Activated T-cell treated with anti-CD3 and anti-CD28 coated beads for 24 hours (primary cell): ENCODE results near the gene CCL22.
"Not testable (repeated sequence)": the region's sequence is repeated elsewhere in the genome, so short reads cannot be mapped to it uniquely, and the experiment has no call there.

Experiments
- DNase-seq: peaks from one replicate; pipeline ENCODE4 v3.0.0-alpha.2; 2020; ENCODE audit warnings: low read depth

Gene CCL22, protein sequence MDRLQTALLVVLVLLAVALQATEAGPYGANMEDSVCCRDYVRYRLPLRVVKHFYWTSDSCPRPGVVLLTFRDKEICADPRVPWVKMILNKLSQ

GRCh38 chr16:57358527-57359095 lies at the start of gene CCL22:
Gene CCL22, plus strand, starts transcription at chr16:57358783. Its CDS starts 34 bp downstream, at chr16:57358817.
- no peak for DNase-seq

GRCh38 chr16:57310801-57311200 lies 47.8 kb upstream of the CCL22 start:
- DNase-seq: no peak

GRCh38 chr16:57313509-57313908 lies 45.1 kb upstream of the CCL22 start:
- no peak for DNase-seq

DNA sequence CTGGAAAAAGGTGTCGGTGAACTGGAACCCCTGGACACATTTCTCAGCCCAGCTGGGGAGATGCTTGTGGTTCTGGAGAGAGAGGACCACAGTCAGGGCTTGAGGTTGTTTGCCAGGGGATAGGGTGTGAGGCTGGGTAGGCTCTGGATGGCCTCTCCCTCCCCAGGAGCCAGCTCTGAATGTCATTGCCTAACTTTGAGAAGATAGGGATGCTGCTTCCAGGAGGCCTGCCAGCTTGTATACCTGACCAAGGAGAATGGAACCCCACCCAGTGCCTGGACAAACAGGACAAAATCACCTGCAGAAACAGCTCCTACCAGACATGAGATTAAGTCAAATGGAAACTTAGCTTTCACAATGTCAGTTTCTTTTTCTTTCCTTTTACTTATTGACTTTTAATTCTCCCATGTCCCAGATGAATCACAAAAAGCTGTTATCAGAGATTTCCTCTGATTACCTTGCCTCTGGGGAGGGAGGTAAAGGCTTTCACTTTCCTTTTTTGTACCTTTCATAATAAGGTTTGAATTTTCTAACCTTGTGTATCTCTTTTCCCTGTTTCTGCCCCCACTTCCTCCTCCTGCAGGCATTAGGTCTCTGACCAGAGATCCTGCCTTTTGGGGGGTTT lies 44.3 kb upstream of the CCL22 start:
- no peak for DNase-seq

DNA sequence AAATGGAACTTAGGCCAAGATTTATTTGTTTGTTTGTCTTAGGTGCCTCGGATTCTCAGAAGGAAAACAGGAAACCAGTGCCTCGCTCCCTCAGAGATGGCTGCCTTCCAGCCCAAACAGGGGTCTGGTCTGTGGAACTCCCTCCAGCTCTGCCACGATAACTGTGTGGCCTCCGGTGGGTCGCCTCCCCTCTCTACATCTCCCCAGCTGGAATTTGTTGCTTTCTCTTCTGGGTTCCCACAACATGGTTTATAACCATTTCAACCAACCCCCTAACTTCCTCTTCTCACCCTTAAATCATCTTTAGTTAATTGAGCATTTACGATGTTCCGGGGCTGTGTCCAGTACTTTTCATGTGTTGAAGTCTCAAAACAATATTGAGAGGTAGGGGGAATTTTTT lies 43.2 kb upstream of the CCL22 start:
- DNase-seq: no peak

DNA sequence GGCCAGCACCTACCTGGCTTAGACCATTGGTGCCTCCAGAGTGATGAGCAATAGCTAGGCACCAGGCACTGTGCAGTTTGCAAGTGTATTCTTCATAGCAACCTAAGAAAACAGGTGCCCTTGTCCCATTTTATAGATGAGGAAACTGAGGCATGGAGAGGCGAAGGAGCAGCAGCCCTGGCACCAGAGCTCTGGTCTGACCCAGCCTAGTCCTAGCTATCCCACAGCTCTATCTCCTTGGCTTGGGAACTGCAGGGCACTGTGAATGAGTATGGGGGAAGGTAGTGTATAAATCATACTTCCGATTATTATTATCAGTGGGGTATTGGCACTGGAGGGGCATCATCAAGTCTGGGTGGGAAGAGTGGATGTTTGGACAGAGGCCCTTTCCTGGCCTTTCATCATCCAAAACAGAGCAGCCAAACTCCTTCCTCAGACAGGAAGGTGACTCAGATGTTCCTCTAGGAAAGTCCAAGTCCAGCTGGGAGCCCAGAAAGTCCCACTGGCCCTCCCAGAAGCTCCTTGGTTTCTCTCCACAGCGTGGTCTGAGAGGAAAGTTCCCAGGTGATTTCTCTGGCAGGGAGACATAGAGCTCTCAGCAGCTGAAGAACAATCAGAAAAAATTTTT lies 42.1 kb upstream of the CCL22 start:
- DNase-seq: no peak

DNA sequence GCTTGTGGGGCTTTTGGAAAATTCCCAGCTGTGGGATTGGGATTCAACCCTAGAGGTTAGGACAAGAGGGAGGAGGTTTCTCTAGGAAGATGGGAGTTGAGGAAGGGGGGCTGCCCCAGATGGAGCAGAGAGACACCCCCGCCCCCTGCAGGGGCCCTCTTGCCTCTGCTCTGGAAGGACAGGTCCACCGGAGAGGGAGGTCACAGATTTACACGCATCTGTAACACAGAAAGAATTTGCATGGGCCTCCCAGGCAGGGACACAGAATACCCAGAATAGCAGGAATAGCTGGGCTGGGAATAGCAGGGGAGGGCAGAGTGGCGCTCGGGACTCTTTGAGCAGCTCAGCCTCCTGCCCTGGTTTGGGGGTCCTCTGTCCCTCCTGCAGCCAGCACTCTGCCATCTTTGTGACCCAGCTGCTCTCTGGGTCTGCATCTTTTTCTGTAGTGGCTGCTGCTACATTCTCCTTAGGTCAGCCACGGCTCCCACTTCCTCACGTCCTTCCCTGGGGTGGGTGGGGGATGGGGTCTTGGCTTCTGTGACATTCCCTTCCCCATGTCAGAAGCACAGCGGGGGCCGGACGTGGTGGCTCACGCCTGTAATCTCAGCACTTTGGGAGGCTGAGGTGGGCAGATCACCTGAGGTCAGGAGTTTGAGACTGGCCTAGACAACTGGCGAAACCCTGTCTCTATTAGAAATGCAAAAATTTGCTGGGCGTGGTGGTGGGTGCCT lies 40.2 kb upstream of the CCL22 start:
- DNase-seq: no peak

DNA sequence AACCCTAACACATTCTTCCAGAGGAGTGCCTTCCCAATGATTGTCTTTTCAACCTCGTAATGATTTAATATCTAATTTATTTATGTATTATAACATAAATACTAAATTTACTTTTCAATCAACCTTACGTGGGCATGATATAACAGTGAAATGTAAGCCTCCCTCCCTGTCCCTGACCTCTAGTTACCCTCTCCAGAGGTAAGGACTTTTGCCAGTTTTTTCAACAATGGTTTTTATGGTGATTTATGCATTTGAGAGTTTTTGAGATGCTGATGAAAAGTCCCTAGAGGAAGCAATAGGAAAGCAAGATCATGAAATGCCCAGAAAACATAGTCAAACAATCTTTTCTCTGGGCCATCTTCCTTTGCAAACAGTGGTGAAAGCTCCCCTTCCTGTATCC lies 38.9 kb upstream of the CCL22 start:
- no peak for DNase-seq

DNA sequence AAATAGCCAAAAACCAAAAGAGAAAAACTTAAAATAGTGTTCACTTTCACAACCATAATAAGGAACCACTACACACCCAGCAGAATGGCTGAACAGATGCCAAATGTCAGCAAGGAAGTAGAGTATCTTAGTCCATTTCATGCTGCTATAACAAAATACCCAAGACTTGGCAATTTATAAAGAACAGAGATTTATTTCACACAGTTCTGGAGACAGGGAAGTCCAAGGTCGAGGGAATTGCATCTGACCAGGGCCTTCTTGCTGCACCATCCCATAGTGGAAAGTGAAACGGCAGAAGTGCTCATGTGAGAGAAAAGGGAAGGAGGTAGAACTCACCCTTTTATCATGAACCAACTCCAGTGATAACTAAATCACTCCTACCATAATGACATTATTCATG lies 33.8 kb upstream of the CCL22 start:
- no peak for DNase-seq

GRCh38 chr16:57325458-57325857 lies 33.1 kb upstream of the CCL22 start:
- no peak for DNase-seq

DNA sequence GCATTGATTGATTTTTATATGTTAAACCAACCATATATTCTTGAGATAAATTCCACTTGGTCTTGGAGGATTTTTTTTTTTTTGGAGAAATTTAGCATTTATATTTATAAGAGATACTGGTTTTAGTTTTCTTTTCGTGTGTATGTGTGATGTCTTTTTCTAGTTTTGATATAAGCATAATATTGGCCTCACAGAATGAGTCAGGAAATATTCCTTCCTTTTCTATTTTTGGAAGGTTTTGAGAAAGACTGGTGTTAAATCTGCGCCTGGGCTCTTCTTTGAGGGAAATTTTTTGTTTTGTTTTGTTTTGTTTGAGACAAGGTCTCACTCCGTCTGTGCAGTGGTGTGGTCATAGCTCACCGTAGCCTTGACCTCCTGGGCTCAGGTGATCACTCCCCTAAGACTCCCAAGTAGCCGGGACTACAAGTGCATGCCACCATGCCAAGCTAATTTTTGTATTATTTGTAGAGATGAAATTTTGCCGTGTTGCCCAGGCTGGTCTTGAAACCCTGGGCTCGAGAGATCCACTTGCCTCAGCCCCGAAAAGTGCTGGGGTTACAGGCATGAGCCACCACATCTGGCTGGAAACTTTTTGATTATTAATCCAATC lies 28.8 kb upstream of the CCL22 start:
- no peak for DNase-seq

- no peak for DNase-seq
These were observed 27.2 kb upstream of the CCL22 start for GRCh38 chr16:57331355-57331754.

GRCh38 chr16:57333402-57333801 lies 25.2 kb upstream of the CCL22 start:
- DNase-seq: no peak

GRCh38 chr16:57335366-57335765 lies 23.2 kb upstream of the CCL22 start:
- DNase-seq: no peak

DNA sequence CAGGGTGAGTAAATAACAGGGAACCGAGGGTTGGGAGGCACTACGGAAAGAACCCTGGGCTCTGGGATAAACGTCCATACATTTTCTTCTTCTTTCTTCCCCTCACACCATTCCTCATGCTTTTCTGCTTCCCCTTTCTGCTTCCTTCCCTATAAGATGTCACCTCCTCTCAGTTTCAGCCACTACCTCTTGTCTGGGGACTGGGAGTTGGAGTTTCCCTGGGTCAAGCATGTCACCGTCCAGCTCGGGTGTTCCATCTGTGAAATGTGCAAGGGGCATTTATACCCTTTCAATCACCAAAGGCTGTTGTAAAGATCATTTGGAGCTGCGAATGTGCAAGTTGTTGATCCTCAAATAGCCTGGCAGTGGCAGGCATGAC lies 17.5 kb upstream of the CCL22 start:
- no peak for DNase-seq

GRCh38 chr16:57341441-57342303 lies 16.9 kb upstream of the CCL22 start:
- no peak for DNase-seq

DNA sequence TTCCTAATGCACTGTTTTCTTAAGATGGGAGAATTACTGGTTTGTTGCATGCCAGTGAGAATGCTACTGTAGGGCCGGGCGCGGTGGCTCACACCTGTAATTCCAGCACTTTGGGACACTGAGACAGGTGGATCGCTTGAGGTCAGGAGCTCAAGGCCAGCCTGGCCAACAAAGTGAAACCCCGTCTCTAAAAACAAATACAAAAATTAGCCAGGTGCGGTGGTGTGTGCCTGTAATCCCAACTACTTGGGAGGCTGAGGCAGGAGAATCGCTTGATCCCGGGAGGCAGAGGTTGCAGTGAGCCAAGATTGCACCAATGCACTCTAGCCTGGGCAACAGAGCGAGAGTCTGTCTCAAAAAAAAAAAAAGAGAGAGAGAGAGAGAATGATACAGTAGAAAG lies 16.0 kb upstream of the CCL22 start:
- DNase-seq: not testable (repeated sequence)

DNA sequence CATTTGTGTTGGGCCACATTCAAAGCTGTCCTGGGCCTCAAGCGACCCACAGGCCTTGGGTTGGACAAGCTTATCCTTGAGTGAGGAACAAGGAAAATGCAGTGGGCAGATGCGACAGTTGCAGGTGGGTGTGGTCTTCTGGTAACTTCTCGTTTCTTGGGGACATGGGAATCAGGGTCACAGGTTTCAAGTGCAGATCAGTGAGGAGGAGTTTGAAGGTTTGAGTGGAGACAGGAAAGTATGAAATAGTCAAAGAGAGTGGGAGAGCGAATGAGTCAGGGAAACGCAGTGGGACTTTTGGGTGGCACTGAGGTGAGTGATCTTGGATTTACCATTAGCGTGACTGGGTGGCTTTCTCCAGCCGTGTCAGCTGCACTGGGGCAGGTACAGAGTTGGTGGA lies 15.4 kb upstream of the CCL22 start:
- DNase-seq: no peak

GRCh38 chr16:57344094-57344493 lies 14.5 kb upstream of the CCL22 start:
- not testable (repeated sequence) for DNase-seq

GRCh38 chr16:57345021-57345420 lies 13.6 kb upstream of the CCL22 start:
- no peak for DNase-seq

GRCh38 chr16:57345666-57346204 lies 12.8 kb upstream of the CCL22 start:
- no peak for DNase-seq
